ENCODE results near the gene LRBA. TPM values are rescaled to one million over a fixed set of nuclear protein-coding genes. Genes with fewer than 3 reads are reported as not detected.

The LRBA gene
- total and polyA plus RNA-seq, 9 of the 15 experiments (the other 6 are each of a cell fraction or from before 2014, with no cell fraction given) = 24.2 to 88.7 (median 59.7) TPM

DNA sequence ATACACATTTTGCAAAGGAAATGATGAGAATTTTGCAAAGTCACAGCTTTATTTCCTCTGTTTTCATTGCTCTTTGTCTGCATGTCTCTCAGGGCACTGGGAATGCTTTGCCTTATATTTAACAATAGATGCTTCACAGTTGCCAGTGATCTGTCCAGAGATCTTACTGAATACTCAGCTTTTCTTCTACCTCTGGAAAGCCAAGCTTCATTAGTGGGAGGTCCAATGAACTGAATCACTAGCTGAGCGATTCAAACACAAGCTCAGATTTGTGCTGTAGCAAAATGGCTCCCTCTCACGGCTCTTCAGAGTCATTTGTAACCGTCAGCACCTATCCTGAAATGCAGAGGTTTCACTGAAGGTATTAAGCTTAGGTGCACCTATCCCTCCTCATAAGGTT is 797.9 kb downstream of the LRBA start (continued):
- TF ChIP-seq, protein P1, sequence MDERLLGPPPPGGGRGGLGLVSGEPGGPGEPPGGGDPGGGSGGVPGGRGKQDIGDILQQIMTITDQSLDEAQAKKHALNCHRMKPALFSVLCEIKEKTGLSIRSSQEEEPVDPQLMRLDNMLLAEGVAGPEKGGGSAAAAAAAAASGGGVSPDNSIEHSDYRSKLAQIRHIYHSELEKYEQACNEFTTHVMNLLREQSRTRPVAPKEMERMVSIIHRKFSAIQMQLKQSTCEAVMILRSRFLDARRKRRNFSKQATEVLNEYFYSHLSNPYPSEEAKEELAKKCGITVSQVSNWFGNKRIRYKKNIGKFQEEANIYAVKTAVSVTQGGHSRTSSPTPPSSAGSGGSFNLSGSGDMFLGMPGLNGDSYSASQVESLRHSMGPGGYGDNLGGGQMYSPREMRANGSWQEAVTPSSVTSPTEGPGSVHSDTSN (CRISPR knock-in tag; IDR thresholded peaks at IDR 0.05; ENCODE audit: low read depth) = no peak
- TF ChIP-seq, protein P1 (tag; conservative IDR thresholded peaks at IDR 0.05; ENCODE audit: low read depth) = 0 out of 2 replicates have a peak, but pooled peaks have one; percentile 26
- TF ChIP-seq YBX1 (IDR thresholded peaks at IDR 0.05) (no peak), COPS2 (conservative IDR thresholded peaks at IDR 0.05) (no peak), MBD2 (IDR thresholded peaks at IDR 0.05; ENCODE audit: borderline replicate concordance, low read depth) (no peak), ZNF696 (CRISPR knock-in tag; conservative IDR thresholded peaks at IDR 0.05) (no peak), ESRRA (IDR thresholded peaks at IDR 0.05; ENCODE audit: borderline replicate concordance, low read depth) (no peak), RUNX1 (IDR thresholded peaks at IDR 0.05; ENCODE audit: low read depth) (no peak), PKNOX1 (IDR thresholded peaks at IDR 0.05) (peak; percentile 37; the same call in 1 of the 2 replicates), KAT7 (CRISPR knock-in tag; IDR thresholded peaks at IDR 0.05; ENCODE audit: borderline replicate concordance) (no peak), SRSF9 (IDR thresholded peaks at IDR 0.05; ENCODE audit: borderline replicate concordance, low read depth, low read length) (no peak), ZNF395 (CRISPR knock-in tag; IDR thresholded peaks at IDR 0.05) (no peak), MAFF (IDR thresholded peaks at IDR 0.05; ENCODE audit: low read length) (no peak), EZH2 (IDR thresholded peaks at IDR 0.05; ENCODE audit: borderline replicate concordance, low read depth, low read length) (no peak), CREB1 (IDR thresholded peaks at IDR 0.05) (no peak), CREB1 (CRISPR knock-in tag; IDR thresholded peaks at IDR 0.05) (no peak), LEF1 (IDR thresholded peaks at IDR 0.05) (no peak)
- TF ChIP-seq, protein P2, sequence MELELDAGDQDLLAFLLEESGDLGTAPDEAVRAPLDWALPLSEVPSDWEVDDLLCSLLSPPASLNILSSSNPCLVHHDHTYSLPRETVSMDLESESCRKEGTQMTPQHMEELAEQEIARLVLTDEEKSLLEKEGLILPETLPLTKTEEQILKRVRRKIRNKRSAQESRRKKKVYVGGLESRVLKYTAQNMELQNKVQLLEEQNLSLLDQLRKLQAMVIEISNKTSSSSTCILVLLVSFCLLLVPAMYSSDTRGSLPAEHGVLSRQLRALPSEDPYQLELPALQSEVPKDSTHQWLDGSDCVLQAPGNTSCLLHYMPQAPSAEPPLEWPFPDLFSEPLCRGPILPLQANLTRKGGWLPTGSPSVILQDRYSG (tag; conservative IDR thresholded peaks at IDR 0.05; ENCODE audit: low read depth) = no peak
- TF ChIP-seq, protein P3, sequence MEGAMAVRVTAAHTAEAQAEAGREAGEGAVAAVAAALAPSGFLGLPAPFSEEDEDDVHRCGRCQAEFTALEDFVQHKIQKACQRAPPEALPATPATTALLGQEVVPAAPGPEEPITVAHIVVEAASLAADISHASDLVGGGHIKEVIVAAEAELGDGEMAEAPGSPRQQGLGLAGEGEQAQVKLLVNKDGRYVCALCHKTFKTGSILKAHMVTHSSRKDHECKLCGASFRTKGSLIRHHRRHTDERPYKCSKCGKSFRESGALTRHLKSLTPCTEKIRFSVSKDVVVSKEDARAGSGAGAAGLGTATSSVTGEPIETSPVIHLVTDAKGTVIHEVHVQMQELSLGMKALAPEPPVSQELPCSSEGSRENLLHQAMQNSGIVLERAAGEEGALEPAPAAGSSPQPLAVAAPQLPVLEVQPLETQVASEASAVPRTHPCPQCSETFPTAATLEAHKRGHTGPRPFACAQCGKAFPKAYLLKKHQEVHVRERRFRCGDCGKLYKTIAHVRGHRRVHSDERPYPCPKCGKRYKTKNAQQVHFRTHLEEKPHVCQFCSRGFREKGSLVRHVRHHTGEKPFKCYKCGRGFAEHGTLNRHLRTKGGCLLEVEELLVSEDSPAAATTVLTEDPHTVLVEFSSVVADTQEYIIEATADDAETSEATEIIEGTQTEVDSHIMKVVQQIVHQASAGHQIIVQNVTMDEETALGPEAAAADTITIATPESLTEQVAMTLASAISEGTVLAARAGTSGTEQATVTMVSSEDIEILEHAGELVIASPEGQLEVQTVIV (CRISPR knock-in tag; IDR thresholded peaks at IDR 0.05; ENCODE audit: borderline replicate concordance) = no peak
- TF ChIP-seq, protein P4, sequence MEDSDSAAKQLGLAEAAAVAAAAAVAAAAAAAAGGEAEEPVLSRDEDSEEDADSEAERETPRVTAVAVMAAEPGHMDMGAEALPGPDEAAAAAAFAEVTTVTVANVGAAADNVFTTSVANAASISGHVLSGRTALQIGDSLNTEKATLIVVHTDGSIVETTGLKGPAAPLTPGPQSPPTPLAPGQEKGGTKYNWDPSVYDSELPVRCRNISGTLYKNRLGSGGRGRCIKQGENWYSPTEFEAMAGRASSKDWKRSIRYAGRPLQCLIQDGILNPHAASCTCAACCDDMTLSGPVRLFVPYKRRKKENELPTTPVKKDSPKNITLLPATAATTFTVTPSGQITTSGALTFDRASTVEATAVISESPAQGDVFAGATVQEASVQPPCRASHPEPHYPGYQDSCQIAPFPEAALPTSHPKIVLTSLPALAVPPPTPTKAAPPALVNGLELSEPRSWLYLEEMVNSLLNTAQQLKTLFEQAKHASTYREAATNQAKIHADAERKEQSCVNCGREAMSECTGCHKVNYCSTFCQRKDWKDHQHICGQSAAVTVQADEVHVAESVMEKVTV (CRISPR knock-in tag; IDR thresholded peaks at IDR 0.05) = no peak

Data from K562 (cell line).